ENCODE data around the gene DENND4A.

DENND4A gene

DNA sequence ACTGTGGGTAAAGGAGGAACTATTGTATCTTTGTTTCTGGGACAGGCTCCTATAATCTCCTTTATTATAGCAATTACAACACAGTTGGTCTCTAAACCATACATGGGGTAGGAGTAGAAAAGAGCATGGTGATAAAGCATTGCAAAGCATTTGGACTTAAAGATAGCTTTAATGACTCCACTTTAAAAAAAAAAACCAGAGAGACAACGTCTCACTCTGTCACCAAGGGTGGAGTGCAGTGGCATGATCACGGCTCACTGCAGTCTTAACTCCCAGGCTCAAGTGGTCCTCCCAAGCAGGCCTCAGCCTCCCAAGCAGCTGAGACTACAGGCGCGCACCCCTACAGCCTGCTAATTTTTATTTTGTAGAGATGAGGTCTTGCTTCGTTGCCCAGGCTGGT, 68.2 kb downstream of the DENND4A start:
- H3K79me2 ChIP-seq (ENCODE audit: insufficient read depth, low read length) = peaks cover 5% of the 10 kb centered on the region; the same call in 1 of the 2 replicates
- H3K9me3 ChIP-seq (ENCODE audit: insufficient read depth, low read length) = no peaks in the 10 kb centered on the region
- no peak overlapping the region for H2AFZ ChIP-seq (ENCODE audit: low read depth, low read length, severe bottlenecking)
- no peak for TF ChIP-seq EZH2phosphoT487 (conservative IDR thresholded peaks at IDR 0.05; ENCODE audit: low read length)
- TF ChIP-seq, protein P1, sequence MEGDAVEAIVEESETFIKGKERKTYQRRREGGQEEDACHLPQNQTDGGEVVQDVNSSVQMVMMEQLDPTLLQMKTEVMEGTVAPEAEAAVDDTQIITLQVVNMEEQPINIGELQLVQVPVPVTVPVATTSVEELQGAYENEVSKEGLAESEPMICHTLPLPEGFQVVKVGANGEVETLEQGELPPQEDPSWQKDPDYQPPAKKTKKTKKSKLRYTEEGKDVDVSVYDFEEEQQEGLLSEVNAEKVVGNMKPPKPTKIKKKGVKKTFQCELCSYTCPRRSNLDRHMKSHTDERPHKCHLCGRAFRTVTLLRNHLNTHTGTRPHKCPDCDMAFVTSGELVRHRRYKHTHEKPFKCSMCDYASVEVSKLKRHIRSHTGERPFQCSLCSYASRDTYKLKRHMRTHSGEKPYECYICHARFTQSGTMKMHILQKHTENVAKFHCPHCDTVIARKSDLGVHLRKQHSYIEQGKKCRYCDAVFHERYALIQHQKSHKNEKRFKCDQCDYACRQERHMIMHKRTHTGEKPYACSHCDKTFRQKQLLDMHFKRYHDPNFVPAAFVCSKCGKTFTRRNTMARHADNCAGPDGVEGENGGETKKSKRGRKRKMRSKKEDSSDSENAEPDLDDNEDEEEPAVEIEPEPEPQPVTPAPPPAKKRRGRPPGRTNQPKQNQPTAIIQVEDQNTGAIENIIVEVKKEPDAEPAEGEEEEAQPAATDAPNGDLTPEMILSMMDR (IDR thresholded peaks at IDR 0.05; ENCODE audit: insufficient read depth, low read length, poor library complexity, severe bottlenecking) = no peak
- H3K36me3 ChIP-seq (ENCODE audit: low read length) = peaks cover 73% of the 10 kb centered on the region
- peaks cover 25% of the 10 kb centered on the region for H3F3A ChIP-seq (ENCODE audit: insufficient read depth)
- no peak overlapping the region for H3K9ac ChIP-seq (ENCODE audit: low read length)
- H3K4me3 ChIP-seq (ENCODE audit: insufficient read depth, low read length, poor library complexity, severe bottlenecking) = no peak overlapping the region
- H3K27me3 ChIP-seq (ENCODE audit: low read length) = no peaks in the 10 kb centered on the region
- no peak overlapping the region for H3K4me2 ChIP-seq (ENCODE audit: low read depth, low read length, poor library complexity, severe bottlenecking)
- no peaks in the 10 kb centered on the region for H3K9me2 ChIP-seq (replicated peaks; ENCODE audit: insufficient read depth, low read length)
- H3K27ac ChIP-seq (ENCODE audit: low read depth, low read length) = no peak overlapping the region
- H4K20me1 ChIP-seq (ENCODE audit: low read depth, low read length) = no peaks in the 10 kb centered on the region

DNA sequence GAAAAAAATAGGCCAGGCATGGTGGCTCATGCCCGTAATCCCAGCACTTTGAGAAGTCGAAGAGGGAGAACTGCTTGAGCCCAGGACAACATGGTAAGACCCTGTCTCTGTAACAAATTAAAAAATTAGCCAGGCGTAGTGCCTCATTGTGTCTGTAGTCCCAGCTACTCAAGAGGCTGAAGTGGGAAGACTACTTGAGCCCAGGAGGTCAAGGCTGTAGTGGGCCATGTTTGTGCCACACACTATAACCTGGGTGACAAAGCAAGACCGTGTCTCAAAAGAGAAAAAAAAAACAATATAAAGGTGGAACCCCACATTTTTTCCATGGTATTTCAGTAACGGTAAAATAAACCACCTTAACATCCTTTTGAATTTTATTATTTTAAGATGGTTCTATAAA, 69.9 kb downstream of the DENND4A start:
- Histone ChIP-seq H3K79me2 (ENCODE audit: insufficient read depth, low read length) (peaks cover 5% of the 10 kb centered on the region; the same call in 1 of the 2 replicates), H3K9me2 (replicated peaks; ENCODE audit: insufficient read depth, low read length) (no peaks in the 10 kb centered on the region), H3K9ac (ENCODE audit: low read length) (no peak overlapping the region), H3K36me3 (ENCODE audit: low read length) (peaks cover 77% of the 10 kb centered on the region), H3K9me3 (ENCODE audit: insufficient read depth, low read length) (no peaks in the 10 kb centered on the region), H3F3A (ENCODE audit: insufficient read depth) (peaks cover 29% of the 10 kb centered on the region), H3K27me3 (ENCODE audit: low read length) (no peaks in the 10 kb centered on the region), H3K27ac (ENCODE audit: low read depth, low read length) (no peak overlapping the region), H2AFZ (ENCODE audit: low read depth, low read length, severe bottlenecking) (no peak overlapping the region), H4K20me1 (ENCODE audit: low read depth, low read length) (no peaks in the 10 kb centered on the region), H3K4me3 (ENCODE audit: insufficient read depth, low read length, poor library complexity, severe bottlenecking) (no peak overlapping the region), H3K4me2 (ENCODE audit: low read depth, low read length, poor library complexity, severe bottlenecking) (no peak overlapping the region)
- TF ChIP-seq EZH2phosphoT487 (conservative IDR thresholded peaks at IDR 0.05; ENCODE audit: low read length) = no peak
- TF ChIP-seq, protein P1 (IDR thresholded peaks at IDR 0.05; ENCODE audit: insufficient read depth, low read length, poor library complexity, severe bottlenecking) = no peak

DNA sequence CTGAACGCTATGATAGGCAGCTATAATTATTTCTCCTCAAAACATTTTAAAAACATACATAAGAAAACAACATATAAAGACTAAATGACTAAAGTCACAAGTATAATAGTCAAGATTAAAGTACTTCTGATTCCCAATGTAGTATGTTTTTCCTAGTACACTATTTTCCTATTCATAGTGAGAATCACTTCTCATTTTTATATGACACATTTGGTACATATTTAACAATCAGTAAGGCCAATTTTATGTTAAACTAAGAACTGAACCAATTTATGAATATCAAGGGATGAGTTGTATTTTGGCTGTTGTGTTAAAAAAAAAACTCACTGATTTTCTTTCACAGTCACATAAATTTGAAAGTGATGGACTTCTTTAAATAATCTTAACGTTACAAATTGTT, 79.7 kb downstream of the DENND4A start:
- peaks cover 69% of the 10 kb centered on the region for H3F3A ChIP-seq (ENCODE audit: insufficient read depth)
- H3K27me3 ChIP-seq (ENCODE audit: low read length) = no peaks in the 10 kb centered on the region
- no peak for TF ChIP-seq EZH2phosphoT487 (conservative IDR thresholded peaks at IDR 0.05; ENCODE audit: low read length)
- TF ChIP-seq, protein P1 (IDR thresholded peaks at IDR 0.05; ENCODE audit: insufficient read depth, low read length, poor library complexity, severe bottlenecking) = no peak
- H3K79me2 ChIP-seq (ENCODE audit: insufficient read depth, low read length) = peaks cover 7% of the 10 kb centered on the region; the same call in 1 of the 2 replicates
- H3K4me2 ChIP-seq (ENCODE audit: low read depth, low read length, poor library complexity, severe bottlenecking) = no peak overlapping the region
- no peaks in the 10 kb centered on the region for H3K9me2 ChIP-seq (replicated peaks; ENCODE audit: insufficient read depth, low read length)
- no peak overlapping the region for H3K9ac ChIP-seq (ENCODE audit: low read length)
- no peaks in the 10 kb centered on the region for H3K9me3 ChIP-seq (ENCODE audit: insufficient read depth, low read length)
- H2AFZ ChIP-seq (ENCODE audit: low read depth, low read length, severe bottlenecking) = no peak overlapping the region
- H3K4me3 ChIP-seq (ENCODE audit: insufficient read depth, low read length, poor library complexity, severe bottlenecking) = no peak overlapping the region
- H3K27ac ChIP-seq (ENCODE audit: low read depth, low read length) = peak overlapping the region; percentile 53; the same call in 1 of the 2 replicates
- no peaks in the 10 kb centered on the region for H4K20me1 ChIP-seq (ENCODE audit: low read depth, low read length)
- H3K36me3 ChIP-seq (ENCODE audit: low read length) = peaks cover 64% of the 10 kb centered on the region
